HAP-1 (cell line): ENCODE data around the gene FASTKD2.

Source experiments
- DNase-seq, 2 experiments: peaks; one replicate each; pipeline ENCODE4 v3.0.0-alpha.2; 2016 to 2020; ENCODE audit warnings: low spot score in 2 of 2
- H3K27me3 ChIP-seq: fragments of 250-450 bp; sonication (Bioruptor Pico); 2 replicates; pipeline ENCODE4 v1.5.1; 2020; ENCODE audit warnings: low read depth, mild to moderate bottlenecking, moderate library complexity
- H3K36me3 ChIP-seq: fragments of 250-450 bp; sonication (Bioruptor Pico); replicated peaks from 2 replicates; pipeline ENCODE4 v1.5.1; 2020; ENCODE audit warnings: mild to moderate bottlenecking
- H3K4me1 ChIP-seq: fragments of 250-450 bp; sonication (Bioruptor Pico); 2 replicates; pipeline ENCODE4 v1.5.1; 2020; ENCODE audit warnings: mild to moderate bottlenecking
- H3K4me3 ChIP-seq: fragments of 250-450 bp; sonication (Bioruptor Pico); 2 replicates; pipeline ENCODE4 v1.5.1; 2020; ENCODE audit warnings: mild to moderate bottlenecking, moderate library complexity
- H3K9me3 ChIP-seq: fragments of 250-450 bp; sonication (Bioruptor Pico); 2 replicates; pipeline ENCODE4 v1.5.1; 2020; ENCODE audit warnings: mild to moderate bottlenecking, moderate library complexity
- in situ Hi-C: fragments of 300-500 bp; cut with MboI; formaldehyde crosslinking; loops from 3 replicates; pipeline ENCODE4 v1.14.3; 2020; ENCODE audit warnings: low sequenced_read_pairs, inconsistent platforms, mixed read lengths

FASTKD2 gene

DNA sequence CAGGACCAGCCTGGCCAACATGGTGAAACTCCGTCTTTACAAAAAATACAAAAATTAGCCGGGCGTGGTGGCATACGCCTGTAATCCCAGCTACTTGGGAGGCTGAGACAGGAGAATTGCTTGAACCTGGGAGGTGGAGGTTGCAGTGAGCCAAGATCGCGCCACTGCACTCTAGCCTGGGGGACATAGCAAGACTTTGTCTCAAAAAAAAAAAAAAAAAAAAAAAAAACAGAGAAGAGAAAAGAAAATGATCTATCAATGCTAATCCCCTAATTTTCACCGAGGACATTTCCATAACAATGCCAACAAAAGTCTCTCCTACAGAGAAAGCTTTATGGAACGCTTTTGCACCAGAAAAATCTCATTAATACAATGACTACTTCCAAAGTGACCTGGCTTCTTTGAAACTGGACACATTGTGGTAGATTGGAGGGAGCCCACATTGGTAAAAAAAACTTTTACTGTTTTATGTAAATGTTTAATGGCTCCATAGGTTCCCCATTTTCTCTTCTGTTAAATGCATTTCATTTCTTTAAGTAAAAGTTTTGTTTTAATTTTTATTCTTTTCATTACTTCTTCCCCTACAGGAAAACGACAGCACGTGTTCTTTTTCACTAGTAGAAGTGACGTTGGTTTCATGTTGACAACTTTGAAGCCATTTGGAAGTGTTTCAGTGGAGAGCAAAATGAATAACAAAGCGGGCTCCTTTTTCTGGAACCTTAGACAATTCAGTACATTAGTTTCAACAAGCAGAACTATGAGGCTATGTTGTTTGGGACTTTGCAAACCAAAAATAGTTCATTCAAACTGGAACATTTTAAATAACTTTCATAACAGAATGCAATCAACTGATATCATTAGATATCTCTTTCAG, 888 bp downstream of the FASTKD2 start:
- Histone ChIP-seq H3K4me1 (peaks cover 13% of the 10 kb centered on the region), H3K9me3 (peaks cover 10% of the 10 kb centered on the region), H3K27me3 (no peaks in the 10 kb centered on the region), H3K36me3 (no peaks in the 10 kb centered on the region), H3K4me3 (no peak overlapping the region)
- DNase-seq, result peak; percentile 61 to 93
- in situ Hi-C loops, result no loop called here

DNA sequence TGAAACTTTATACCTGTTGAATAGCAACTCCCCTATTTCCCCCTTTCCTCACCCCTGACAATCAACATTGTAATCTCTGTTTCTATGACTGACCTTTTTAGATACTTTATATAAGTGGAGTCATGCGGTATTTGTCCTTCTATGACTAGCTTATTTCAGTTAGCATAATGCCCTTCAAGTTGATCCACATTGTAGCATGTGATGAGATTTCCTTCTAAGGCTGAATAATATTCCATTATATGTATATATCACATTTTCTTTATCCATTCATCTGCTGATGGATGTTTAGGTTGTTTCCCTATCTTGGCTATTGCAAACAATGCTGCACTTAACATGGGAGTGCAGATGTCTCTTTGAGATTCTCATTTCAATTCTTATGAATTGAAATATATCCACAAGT, 9.5 kb downstream of the FASTKD2 start:
- Histone ChIP-seq H3K4me3 (no peak overlapping the region), H3K36me3 (no peaks in the 10 kb centered on the region), H3K27me3 (no peaks in the 10 kb centered on the region), H3K4me1 (no peaks in the 10 kb centered on the region), H3K9me3 (peaks cover 4% of the 10 kb centered on the region; the same call in 1 of the 2 replicates)
- in situ Hi-C loops, result no loop called here
- DNase-seq, result no peak

DNA sequence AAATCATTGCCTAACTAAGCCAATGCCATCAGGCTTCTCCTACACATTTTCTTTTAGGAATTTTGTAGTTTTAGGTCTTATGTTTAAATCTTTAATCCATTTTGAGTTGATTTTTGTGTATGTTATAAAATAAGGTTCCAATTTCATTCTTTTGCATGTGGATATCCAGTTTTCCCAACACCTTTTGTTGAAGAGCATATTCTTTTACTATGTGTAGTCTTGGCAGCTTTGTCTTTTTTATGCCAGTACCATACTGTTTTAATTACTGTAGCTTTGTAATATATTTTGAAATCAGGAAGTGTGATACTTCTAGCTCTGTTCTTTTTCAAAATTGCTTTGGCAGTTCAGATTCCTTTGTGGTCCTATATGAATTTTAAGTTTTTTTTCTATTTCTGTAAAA, 11.0 kb downstream of the FASTKD2 start:
- no peak for DNase-seq
- in situ Hi-C loops, result no loop called here
- Histone ChIP-seq H3K36me3 (no peaks in the 10 kb centered on the region), H3K9me3 (peaks cover 7% of the 10 kb centered on the region; the same call in 1 of the 2 replicates), H3K4me3 (no peak overlapping the region), H3K27me3 (no peaks in the 10 kb centered on the region), H3K4me1 (no peaks in the 10 kb centered on the region)

GRCh38 chr2:206780671-206781070, 15.3 kb downstream of the FASTKD2 start:
- Histone ChIP-seq H3K4me3 (no peak overlapping the region), H3K27me3 (no peaks in the 10 kb centered on the region), H3K36me3 (no peaks in the 10 kb centered on the region), H3K4me1 (no peaks in the 10 kb centered on the region), H3K9me3 (peaks cover 7% of the 10 kb centered on the region; the same call in 1 of the 2 replicates)
- in situ Hi-C loops, result no loop called here
- no peak for DNase-seq

GRCh38 chr2:206783718-206784117, 18.3 kb downstream of the FASTKD2 start:
- Histone ChIP-seq H3K4me3 (no peak overlapping the region), H3K9me3 (peaks cover 3% of the 10 kb centered on the region; the same call in 1 of the 2 replicates), H3K27me3 (no peaks in the 10 kb centered on the region), H3K36me3 (no peaks in the 10 kb centered on the region), H3K4me1 (no peaks in the 10 kb centered on the region)
- peak in 1 of 2 experiments; percentile 52 for DNase-seq
- in situ Hi-C loops, result no loop called here

- no peak overlapping the region for H3K4me3 ChIP-seq
- in situ Hi-C loops, result loop anchor here (5.0 kb wide), 1 partner anchor 92 kb away; no protein-coding TSS in a partner anchor
- H3K36me3 ChIP-seq, result no peaks in the 10 kb centered on the region
Observed at GRCh38 chr2:206784559-206785353, 19.4 kb downstream of the FASTKD2 start.

GRCh38 chr2:206790311-206790935, 25.0 kb downstream of the FASTKD2 start:
- no peaks in the 10 kb centered on the region for H3K36me3 ChIP-seq

More at GRCh38 chr2:206784559-206785353, 19.4 kb downstream of the FASTKD2 start:
- Histone ChIP-seq H3K4me1 (no peaks in the 10 kb centered on the region), H3K9me3 (peaks cover 3% of the 10 kb centered on the region; the same call in 1 of the 2 replicates), H3K27me3 (no peaks in the 10 kb centered on the region)
- DNase-seq, result no peak

DNA sequence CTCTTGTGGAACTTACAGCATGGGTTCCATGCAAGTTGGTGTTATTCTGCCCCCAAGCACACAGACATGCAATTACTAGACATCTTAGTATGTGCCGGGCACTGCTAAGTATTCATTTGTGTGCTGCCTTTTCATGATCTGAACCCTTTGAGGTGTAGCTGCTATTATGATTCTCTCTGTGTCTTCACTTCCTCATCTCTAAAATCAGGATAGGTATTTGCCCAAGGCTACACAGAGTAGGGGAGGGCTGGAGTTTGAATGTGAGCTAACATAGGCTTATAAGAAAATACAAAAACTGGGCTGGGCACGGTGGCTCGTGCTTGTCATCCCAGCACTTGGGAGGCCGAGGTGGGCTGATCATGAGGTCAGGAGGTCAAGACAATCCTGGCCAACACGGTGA, 27.2 kb downstream of the FASTKD2 start:
- in situ Hi-C loops, result no loop called here

More at GRCh38 chr2:206790311-206790935, 25.0 kb downstream of the FASTKD2 start:
- in situ Hi-C loops, result no loop called here
- no peaks in the 10 kb centered on the region for H3K27me3 ChIP-seq
- no peaks in the 10 kb centered on the region for H3K9me3 ChIP-seq
- H3K4me1 ChIP-seq, result peaks cover 10% of the 10 kb centered on the region
- H3K4me3 ChIP-seq, result no peak overlapping the region
- DNase-seq, result no peak

GRCh38 chr2:206797376-206797775, 32.0 kb downstream of the FASTKD2 start:
- no peaks in the 10 kb centered on the region for H3K36me3 ChIP-seq
- H3K27me3 ChIP-seq, result no peaks in the 10 kb centered on the region
- H3K4me1 ChIP-seq, result peaks cover 10% of the 10 kb centered on the region
- H3K4me3 ChIP-seq, result no peak overlapping the region
- no peaks in the 10 kb centered on the region for H3K9me3 ChIP-seq
- DNase-seq, result no peak
- in situ Hi-C loops, result loop anchor here (5.0 kb wide), 1 partner anchor 675 kb away; no protein-coding TSS in a partner anchor

More for the DNA sequence above, 27.2 kb downstream of the FASTKD2 start:
- no peaks in the 10 kb centered on the region for H3K36me3 ChIP-seq
- H3K9me3 ChIP-seq, result no peaks in the 10 kb centered on the region
- no peak overlapping the region for H3K4me3 ChIP-seq
- DNase-seq, result no peak
- H3K4me1 ChIP-seq, result peaks cover 10% of the 10 kb centered on the region
- no peaks in the 10 kb centered on the region for H3K27me3 ChIP-seq

DNA sequence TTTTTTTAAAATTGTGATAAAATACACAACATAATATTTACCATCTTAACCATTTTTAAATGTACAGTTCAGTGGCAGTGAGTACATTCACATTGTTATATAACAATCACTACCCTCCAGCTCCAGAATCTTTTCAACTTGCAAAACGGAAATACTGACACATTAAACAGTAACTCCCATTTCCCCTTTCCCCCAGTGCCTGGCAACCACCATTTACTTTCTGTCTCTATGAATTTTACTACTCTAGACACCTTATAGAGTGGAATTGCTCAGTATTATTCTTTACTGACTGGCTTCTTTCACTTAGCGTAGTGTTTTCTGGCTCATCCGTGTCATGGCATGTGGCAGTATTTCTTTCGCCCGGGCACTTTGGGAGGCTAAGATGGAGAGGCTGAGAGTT, 32.6 kb downstream of the FASTKD2 start:
- Histone ChIP-seq H3K4me1 (peaks cover 10% of the 10 kb centered on the region), H3K27me3 (no peaks in the 10 kb centered on the region), H3K9me3 (no peaks in the 10 kb centered on the region), H3K36me3 (no peaks in the 10 kb centered on the region), H3K4me3 (no peak overlapping the region)
- in situ Hi-C loops, result loop anchor here (5.0 kb wide), 1 partner anchor 674 kb away; no protein-coding TSS in a partner anchor
- no peak for DNase-seq

DNA sequence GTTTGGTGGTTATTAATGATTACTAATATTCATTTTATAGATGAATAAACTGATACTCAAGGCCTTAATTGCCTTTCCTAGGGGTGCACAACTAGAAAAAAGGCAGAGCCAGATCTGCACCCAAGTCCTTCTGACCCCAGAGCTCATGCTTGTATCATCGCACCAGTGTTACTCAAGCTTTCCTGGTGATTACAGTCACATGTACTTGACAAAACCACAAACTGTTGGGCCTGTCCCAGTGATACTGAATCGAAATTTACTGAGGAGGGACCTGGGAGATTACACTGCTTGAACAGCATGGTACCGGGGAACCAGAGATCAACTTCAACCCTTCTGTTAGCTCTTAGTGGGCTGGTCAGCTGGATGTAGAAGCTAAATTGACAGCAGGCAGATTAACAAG, 33.7 kb downstream of the FASTKD2 start:
- Histone ChIP-seq H3K9me3 (no peaks in the 10 kb centered on the region), H3K4me1 (peaks cover 10% of the 10 kb centered on the region), H3K4me3 (no peak overlapping the region), H3K27me3 (no peaks in the 10 kb centered on the region), H3K36me3 (no peaks in the 10 kb centered on the region)
- DNase-seq, result no peak
- in situ Hi-C loops, result loop anchor here (5.0 kb wide), 1 partner anchor 673 kb away; no protein-coding TSS in a partner anchor

DNA sequence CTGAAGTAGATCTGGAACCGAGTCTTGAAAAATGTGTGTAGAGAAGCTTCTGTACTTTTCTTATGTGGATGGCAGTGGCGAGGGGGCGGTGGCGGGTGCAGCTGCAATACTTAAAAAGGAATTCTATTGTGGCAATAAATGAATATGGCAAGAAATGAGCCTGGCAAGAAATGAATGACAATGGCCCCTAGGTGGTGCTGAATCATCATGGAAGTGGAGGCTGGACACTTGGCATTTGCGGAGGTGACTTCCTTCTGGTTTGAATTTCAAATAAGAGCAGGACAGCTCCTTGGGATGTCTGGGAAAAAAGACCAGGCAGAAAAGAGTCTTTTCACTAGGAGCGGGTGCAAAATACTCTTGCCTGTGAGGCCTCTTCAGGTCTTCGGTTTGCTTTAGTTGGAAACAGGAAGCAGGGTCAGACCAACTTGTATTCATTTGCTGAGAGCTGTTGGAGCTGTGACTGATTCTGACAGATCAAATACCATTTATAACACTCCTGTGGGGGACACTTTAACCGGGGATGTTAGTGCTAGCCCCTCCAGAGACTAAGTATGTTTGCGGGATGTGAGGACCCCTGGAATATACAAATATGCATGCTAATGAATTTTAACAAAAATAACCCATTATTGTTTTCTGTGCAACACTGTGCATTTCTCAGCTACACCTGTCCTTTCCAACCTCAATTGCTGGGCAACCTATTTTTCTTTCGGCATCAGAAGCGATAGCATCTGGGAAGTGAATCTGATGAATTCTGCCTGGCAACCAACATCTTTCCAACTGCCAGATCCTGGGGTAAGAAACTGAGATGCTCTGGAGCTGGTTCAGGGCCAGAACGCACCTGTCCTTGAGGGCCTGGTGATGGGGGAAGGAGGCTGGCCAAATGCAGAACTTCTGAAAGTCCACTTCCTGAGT, 35.4 kb downstream of the FASTKD2 start:
- Histone ChIP-seq H3K36me3 (no peaks in the 10 kb centered on the region), H3K4me3 (no peak overlapping the region), H3K9me3 (no peaks in the 10 kb centered on the region), H3K27me3 (no peaks in the 10 kb centered on the region), H3K4me1 (peaks cover 10% of the 10 kb centered on the region)
- in situ Hi-C loops, result no loop called here
- peak; percentile 79 to 85 for DNase-seq
